Measurements from ENCODE around the gene TRAF3.
"Not testable (repeated sequence)": the region's sequence is repeated elsewhere in the genome, so short reads cannot be mapped to it uniquely, and the experiment has no call there.

TRAF3 gene

GRCh38 chr14:102827716-102828115 lies 50.5 kb downstream of the TRAF3 start:
- DNase-seq (ENCODE audit: low spot score), result no peak

GRCh38 chr14:102828151-102828550 lies 50.9 kb downstream of the TRAF3 start:
- no peak for DNase-seq (ENCODE audit: low spot score)

DNA sequence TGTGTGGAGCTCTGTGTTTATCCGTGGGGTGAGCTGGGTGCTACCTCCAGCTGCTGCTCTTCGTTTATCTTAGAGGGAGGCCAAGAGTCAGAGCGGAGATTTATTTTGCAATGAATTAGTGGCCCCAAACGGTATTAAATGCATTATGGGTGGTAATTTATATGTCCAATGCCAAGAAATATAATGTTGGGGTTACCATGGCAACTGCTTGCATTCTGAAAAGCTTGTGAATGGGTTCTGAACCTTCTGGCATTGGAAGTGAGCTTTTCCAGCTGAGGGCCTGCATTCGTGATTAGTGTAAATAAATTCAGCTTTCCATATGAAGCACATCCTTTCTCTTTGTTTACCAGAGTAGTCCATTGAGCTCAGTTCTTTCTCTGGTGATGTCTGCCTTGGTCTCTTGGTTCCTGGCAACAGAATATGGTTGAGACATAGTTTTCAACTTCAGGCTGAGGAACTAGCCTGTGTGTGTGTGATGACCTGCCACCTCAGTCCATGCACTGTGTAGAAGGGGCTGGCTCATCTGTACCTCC lies 51.8 kb downstream of the TRAF3 start:
- no peak for DNase-seq (ENCODE audit: low spot score)

DNA sequence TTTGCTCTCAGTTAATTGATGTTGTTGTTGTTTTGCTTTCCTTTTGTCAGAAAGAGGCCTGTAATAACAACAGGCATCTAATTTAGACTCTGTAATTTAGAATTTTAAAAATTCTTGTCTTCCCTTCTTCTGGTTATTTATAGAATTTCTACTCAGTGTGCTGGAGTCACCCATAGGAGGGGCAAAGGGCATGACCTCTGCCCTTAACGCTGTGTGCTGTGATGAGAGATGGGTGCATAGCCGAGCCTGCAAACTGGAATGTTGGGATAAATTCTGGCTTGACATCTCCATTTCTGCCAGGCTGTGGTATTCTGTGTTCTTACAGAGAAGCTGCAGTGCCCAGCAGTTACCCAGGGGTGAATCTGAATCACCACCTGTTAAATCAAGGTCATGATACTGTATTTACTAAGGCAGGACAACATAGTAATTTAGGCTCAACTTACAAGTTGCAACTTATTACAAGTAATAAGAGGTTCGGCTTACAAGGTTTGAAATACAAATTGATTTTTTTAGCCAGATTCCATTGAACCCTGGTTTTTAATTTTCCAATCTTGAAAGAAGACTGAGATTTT lies 53.3 kb downstream of the TRAF3 start:
- DNase-seq (ENCODE audit: low spot score), result no peak

GRCh38 chr14:102831163-102831804 lies 54.0 kb downstream of the TRAF3 start:
- no peak for DNase-seq (ENCODE audit: low spot score)

DNA sequence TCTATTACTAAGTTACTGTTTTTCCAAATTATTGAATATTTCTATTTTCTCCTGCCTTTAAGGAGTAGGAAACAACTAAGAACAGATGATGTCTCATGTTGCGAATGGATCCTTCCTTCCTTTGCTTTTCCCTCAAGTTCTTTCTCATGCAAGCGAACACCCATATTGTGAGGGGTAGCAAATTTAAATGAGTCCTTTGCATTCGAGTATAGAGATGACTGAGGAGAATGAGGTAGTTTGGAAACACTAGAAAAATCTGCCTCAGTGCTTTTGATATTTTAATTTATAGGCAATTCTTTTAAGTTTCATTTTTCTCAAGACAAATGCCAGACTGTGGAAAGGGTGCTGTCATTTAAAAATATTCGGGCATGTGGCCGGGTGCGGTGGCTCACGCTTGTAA lies 56.1 kb downstream of the TRAF3 start:
- no peak for DNase-seq (ENCODE audit: low spot score)

- DNase-seq (ENCODE audit: low spot score), result no peak
Observed at GRCh38 chr14:102833991-102834390, 56.7 kb downstream of the TRAF3 start.

DNA sequence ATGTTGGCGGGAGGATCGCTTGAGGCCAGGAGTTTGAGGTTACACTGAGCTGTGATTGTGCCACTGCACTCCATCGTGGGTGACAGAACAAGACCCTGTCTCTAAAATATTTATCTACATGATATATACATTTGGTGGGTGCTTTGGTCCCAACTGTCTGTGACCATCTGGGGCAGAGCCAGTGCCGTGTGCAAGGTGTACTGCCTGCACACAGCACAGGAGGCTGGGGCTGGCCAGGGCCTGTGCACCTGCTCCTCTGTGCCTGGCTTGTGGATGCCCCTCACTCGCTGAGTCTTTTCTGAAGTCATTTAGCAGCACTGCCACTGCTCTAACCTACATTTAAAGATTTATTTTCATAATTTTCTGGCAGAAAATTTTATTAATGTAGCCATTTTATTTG lies 58.7 kb downstream of the TRAF3 start:
- DNase-seq (ENCODE audit: low spot score), result no peak

DNA sequence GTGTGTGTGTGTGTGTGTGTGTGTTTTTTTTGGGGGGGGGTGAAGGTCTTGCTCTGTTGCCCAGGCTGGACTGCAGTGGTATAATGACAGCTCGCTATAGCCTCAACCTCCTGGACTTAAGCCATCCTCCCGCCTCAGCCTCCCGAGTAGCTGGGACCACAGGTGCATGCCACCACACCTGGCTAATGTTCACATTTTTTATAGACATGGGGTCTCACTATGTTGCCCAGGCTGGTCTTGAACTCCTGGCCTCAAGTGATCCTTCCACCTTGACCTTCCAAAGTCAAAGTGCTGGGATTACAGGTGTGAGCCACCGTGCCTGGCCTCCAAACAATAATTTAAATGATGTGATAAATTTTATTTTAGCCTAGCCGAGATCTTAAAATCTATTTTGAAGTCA lies 59.9 kb downstream of the TRAF3 start:
- not testable (repeated sequence) for DNase-seq (ENCODE audit: low spot score)

DNA sequence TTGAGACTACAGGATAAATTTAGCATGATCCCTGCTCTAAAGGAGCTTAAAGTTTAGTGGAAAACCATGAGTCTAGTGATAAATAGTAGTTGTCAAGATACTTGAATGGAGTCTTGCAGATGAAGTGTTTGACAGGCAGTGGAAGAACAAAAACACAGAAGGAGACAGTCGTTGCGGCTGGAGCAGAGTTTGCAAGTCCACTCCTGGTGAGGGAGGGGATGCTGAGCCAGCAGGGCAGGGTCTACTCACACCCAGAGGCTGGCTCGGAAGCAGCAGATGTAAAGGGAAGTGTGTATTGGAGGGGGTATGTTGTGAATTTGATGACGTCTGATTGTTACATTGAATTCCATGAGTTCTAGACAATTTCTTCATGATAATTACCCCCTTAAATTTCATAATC lies 61.3 kb downstream of the TRAF3 start:
- DNase-seq (ENCODE audit: low spot score), result no peak

DNA sequence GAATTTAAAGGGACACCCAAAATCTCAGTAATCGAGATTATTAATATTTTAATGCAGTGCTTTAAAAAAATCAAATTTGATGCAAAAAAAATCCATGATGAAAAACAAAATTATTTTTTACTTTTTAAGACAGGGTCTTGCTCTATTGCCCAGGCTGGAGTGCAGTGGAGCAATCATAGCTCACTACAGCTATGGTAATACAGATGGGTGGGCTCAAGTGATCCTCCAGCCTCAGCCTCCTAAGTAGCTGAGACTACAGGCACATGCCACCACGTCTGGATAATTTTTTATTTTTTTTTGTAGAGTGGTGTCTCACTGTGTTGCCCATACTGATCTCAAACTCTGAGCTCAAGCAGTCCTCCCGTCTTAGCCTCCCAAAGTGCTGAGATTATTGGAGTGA lies 62.9 kb downstream of the TRAF3 start:
- no peak for DNase-seq (ENCODE audit: low spot score)

GRCh38 chr14:102840771-102841528 lies 63.7 kb downstream of the TRAF3 start:
- no peak for DNase-seq (ENCODE audit: low spot score)

DNA sequence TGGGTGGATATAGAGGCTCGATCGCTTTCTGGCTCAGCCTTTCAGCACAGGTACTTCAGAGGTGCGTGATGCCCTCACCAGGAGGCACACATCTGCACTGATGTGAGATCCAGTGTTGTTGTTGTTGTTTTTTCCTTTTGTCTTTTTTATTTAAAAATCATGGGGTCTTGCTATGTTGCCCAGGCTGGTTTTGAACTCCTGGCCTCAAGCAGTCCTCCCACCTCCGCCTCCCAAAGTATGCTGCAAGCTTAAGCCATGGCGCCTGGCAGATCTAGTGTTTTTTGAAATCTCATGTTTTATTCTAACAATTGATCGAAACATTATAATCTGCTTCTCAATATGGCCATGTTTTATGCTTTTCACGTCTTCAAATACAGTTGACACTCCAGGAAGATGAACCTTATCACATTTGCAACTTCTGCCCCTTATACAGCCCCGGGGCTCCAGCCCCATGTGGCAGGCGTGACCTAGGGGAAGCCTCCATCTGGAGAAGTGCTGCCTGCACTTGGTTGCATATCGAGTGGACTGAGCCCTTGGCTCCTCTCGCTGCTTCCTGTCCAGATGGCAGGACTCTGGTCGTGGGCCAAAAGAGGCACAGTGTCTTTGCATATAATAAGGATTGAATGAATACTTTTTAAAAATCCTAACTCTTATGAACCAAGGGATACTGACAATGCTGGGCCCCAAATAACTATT lies 71.7 kb downstream of the TRAF3 start:
- DNase-seq (ENCODE audit: low spot score), result peak; percentile 1

GRCh38 chr14:102849526-102850379 lies 72.5 kb downstream of the TRAF3 start:
- peak; percentile 4 for DNase-seq (ENCODE audit: low spot score)

DNA sequence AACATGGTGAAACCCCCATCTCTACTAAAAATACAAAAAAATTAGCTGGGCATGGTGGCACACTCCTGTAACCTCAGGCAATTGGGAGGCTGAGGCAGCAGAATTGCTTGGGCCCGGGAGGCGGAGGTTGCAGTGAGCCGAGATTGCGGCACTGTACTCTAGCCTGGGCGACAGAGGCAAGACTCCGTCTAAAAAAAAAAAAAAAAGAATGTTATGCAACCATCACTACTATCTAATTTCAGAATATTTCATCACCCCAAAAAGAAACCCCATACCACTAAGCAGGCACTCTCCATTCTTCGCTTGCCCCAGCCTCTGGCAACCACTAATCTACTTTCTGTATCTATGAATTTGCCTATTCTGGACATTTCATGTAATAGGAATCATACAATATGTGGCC lies 76.4 kb downstream of the TRAF3 start:
- DNase-seq (ENCODE audit: low spot score), result no peak

GRCh38 chr14:102854091-102854703 lies 76.9 kb downstream of the TRAF3 start:
- no peak for DNase-seq (ENCODE audit: low spot score)

GRCh38 chr14:102856179-102856578 lies 78.9 kb downstream of the TRAF3 start:
- no peak for DNase-seq (ENCODE audit: low spot score)

DNA sequence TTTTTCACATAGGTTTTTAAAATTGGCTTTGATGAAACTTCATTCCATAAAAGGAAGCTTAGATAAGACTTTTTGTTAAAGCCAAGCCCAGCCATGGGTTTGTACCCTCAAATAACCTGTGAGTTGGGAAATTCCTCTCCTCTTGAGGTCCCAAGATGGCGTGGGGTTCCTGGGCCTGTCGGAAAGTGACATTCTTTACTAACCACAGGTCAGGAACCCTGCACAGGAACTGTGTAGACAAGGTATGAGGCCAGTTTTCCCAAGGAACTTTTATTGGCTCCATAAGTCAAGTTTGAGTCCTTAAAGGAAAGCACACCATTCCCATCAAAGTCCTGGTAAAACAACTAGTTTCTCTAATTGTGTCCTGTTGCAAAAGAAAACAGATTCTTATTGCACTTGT lies 80.2 kb downstream of the TRAF3 start:
- DNase-seq (ENCODE audit: low spot score), result no peak

GRCh38 chr14:102859911-102860310 lies 82.7 kb downstream of the TRAF3 start:
- DNase-seq (ENCODE audit: low spot score), result no peak

DNA sequence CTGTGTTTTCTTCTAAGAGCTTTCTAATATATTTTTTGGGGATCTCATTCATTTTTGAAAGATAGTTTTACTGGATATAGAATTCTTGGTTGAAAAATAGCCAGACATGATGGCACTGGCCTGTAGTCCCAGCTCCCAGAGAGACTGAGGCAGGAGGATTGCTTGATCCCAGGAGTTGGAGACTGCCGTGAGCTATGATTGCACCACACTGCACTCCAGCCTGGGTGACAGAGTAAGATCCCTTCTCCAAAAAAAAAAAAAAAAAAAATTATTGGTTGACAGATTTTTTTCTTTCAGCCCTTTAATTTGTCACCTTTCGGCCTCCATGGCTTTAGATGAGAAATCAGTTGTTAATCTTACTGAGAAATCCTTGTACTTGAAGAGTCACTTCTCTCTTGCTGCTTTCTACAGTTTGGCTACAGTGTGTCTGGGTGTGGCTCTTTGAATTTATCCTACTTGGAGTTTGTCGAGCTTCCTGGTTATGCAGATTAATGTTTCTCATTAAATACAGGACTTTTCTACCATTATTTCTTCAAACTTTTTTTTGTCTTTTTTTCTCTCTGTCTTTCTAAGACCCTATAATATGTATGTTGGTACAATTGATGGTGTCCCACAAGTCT lies 85.0 kb downstream of the TRAF3 start:
- DNase-seq (ENCODE audit: low spot score), result no peak

All from SK-N-DZ (cell line).